Measurements from ENCODE around the gene SPATS2L.

Gene SPATS2L

DNA sequence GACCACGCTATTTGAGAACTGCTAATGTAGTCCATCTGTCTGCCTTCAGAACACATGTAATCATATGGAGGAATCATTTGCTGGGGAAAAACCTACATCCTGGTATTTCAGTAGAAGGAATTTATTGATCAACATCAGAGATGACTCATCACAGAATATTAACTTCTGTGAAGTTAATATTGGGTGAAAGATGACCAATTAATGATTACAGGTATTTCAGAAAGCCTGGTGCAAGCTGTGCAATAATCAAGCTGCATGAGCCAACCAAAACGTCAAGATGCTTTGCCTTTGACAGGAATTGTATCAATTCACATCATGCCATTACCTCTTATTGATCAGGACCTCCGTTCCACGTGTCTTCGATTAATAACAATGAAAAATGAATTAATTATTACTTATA, 9.4 kb upstream of the SPATS2L start:
- DNase-seq = no peak

DNA sequence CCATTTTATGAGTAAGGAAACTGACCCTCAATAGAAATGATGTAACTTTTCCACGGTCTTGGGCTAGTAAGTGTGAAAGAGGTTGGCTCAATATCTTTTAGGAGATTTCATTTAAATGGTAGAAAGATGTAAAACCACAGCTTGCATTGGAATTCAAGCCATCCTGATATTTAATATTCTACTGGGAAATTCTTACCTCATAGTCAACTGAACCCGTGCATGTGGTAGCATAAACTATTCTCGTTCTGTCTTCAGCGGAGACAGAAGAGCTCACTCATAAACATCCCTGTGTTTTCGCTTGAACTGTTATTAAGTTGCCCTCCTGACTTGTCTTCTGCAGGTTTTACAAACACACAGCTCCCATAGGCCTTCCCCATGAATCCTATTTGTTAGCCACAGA, 8.5 kb upstream of the SPATS2L start:
- no peak for DNase-seq

DNA sequence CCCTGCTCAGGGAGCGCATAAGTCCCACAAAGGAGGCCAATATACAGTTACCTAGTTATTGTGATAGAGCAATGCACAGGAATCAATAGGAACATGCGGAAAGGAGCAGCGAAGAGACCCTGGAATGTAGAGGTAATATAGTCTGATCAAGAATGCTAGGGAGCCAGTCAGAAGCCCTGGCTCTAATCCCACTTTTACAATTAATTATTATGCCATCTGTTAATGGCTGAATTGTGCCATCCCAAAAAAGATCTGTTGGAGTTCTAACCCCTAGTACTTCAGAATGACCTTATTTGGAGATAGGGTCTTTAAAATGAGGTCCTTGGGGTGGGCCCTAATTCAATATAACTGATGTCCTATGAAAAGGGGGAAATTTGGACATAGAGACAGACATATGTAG, 7.7 kb upstream of the SPATS2L start:
- no peak for DNase-seq

DNA sequence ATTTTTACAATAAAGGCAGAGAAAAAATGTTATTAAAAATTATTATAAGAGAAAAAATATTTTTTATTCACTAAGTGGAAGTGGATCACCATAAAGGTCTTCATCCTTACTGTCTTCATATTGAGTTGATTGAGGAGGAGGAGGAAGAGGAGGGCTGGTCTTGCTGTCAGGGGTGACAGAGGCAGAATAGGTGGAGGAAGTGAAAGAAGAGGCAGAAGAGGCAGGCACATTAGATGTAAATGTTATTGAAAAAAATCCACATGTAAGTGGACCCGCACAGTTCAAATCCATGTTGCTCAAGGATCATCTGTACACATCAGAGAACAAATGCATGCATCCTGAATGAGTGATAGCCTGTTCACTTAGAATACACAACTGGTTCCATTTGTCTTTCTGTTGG, 6.4 kb upstream of the SPATS2L start:
- no peak for DNase-seq

DNA sequence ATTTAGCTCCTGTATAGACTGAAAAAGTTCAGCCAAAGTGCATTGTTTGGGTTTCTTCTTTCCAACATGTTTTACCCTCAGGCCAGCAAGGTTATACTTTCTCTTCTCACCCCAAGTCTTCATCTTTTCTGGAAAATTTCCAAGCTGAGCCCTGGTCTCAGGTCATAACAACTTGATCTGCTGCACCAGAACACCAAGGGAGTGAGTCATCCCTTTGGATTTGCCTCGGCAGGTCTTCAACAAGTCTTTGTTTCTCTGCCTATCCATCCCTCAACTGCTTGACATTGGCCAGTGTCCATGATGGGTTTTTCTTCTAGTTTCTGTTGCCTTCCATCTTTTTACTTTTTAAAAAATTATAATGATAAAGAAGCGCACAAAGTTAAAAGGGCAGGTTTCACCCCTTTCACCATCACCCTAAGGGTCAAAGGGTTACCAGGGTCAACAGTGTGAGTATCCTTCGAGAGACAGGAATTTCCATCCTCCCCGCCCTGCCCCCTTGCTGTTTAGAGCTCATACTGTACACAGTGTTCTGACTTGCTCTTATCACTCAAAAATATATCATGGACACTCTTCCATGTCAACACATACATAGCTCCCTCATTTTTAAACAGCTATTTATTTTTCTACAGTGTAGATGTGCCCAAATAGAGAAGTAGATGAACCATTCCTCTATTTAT, 5.7 kb upstream of the SPATS2L start:
- no peak for DNase-seq

DNA sequence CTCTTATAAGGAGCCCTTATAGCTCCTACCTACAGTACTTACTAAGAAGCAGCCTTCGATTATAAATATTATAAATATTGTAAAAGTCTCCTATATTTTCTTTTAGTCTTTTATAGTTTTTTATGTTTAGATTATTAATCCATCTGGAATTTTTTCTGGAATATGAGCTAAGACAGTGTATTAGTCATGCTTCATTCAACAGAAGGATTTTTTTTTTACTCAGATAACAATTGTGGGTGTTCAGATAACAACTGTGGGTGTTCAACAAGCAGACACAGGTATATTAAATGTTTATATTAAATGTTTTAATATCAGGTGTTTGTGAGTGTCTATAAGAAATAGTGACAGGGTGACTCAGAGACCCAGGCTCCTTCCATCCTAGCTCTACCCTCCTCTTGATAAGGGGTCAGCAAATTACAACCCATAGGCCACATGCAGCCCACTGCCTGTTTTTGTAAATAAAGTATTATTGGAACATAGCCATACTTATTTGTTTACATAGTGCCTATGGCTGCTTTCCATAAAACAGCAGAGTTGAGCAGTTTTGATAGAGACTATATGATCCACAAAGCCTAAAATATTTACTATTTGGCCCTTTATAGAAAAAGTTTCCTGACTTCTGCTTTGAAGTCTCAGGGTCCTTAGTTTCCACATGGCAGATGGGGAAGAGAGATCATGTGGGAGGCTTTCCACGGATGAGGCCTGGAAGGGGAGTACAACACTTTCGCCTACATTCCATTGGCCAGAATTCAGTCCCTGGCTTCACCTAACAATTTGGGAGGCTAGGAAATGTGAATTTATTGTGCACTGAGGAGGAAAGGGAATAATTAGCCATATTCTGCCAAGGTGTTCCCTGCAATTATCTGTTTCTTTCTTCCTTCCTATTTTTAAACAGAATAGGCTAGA, 4.3 kb upstream of the SPATS2L start:
- no peak for DNase-seq

DNA sequence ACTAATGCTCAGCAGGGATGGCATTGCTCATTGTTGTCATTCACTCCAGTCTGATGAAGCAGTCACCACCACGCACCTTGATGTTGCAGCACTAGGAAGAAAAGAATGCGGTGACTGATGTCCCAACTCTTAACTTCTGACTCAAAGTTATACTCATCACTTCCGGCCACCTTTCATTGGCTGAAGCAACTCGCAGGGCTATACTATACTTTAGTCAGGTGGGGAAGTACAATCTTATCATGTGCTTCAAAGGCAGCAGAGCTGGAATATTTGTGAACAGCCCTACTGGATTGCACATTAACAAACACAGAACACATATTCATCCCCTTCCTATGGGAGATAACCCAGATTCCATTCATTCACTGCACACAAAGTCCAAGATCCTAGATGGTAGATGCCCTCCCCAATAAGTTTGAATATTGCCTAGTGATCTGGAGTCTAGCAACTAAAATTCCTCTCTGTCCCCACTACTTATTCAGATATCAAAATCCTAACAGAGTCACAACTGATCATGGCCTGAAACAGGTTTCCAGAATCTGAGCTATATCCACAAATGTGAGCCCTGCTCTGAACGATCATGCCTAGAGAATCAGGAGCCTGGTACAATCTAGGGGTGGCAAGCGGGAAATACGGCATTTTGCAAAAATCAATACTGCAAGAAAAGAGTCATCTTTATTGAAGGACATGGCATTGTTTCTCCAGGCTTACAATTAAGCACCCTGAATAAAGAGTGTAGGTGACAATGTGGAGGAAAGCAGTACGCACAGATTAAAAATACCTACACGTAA, 3.4 kb upstream of the SPATS2L start:
- DNase-seq = no peak

DNA sequence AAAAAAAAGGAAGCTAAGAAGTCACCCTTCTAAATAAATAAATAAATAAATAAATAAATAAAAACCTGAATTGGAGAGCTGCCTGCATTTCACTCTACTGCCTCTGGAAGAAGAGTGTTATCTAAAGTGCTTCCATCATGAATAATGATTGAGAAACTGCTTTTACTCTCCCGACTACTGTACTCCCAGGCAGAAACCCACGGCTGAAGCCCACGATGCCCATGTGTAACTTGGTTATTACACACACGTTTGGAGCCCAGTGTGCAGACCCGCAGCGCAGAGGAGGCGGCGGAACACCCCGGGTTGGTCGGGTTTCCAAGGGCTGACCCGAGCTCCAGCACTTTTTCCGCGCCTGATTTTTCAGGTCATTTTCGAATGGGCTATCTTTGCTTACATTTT, 697 bp upstream of the SPATS2L start:
- DNase-seq = peak; percentile 17 to 25

DNA sequence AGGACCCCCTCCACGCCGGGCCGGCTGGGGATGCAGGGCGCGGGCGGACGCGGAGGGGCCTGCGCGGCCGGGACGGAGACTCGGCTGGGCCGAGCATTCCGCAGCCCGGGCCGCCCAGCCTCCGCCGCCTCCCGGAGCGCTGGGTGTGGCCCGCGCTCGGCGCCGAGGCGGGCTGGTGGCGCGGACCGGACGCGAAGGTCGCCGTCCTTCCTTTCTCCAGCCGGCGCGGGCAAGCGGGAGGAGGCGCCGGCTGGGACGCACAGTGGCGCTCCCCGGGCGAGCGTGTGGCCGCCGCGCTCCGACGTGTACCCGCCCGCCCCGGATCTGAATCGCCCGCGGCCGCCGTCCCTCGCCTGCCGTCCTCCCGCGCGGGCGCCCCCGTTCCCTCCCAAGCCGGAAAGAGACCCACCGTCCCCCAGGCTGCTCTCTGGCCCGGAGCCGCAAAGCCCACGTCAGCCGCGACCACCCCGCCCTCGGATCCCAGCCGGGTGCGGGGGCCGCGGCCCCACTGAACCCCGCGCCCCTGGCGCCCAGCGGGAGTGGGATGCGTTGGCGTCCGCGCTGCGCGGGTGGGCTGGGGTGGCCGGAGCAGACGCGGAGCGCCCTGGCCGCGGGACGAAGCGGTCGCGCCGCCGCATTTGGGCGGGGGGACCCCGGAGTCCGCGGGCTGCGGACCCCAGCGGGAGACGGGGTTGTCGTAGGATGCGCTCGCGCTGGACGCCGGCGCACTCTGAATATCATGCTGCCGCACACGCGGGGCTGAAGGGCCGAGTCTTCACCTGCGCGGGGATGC, 634 bp downstream of the SPATS2L start:
- DNase-seq = peak in 1 of 2 donors; percentile 26

DNA sequence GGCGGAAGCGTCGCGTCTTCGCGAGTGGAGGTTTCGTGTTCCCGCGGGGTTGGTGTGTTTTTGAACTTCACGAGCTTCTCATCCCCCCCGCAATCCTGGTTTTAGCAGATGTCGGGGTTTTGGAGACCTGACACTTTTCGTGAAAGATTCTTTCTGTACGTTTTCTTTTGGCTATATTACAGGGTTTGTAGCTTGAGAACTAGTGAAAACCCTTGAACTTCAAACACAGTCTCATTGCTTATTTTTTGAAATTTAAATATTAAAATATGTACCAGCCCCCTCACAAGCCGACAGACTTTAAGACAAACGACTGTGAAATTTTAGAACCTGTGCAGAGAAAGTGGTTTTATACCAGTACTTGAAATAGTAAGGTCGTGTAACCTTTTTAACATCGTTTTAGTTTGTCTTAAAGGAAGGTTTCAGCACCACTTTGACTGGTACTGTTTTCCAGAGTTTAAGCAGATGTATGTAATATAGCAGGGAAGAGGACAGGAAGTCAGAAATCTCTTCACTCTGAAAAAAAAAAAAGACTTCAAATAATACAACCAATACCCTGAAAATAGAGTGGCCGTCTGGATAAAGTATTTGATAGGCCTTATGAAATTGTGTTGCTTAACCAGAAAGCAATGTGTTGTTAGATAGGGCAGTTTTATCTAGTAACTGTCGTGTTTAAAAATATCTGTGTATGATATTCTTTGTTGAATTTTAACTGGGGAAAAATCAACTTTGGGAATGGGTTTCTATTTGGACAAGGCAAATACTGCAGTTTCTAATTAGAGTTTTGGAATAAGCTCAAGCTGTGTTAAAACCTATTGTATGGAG, 1.4 kb downstream of the SPATS2L start:
- DNase-seq = no peak

DNA sequence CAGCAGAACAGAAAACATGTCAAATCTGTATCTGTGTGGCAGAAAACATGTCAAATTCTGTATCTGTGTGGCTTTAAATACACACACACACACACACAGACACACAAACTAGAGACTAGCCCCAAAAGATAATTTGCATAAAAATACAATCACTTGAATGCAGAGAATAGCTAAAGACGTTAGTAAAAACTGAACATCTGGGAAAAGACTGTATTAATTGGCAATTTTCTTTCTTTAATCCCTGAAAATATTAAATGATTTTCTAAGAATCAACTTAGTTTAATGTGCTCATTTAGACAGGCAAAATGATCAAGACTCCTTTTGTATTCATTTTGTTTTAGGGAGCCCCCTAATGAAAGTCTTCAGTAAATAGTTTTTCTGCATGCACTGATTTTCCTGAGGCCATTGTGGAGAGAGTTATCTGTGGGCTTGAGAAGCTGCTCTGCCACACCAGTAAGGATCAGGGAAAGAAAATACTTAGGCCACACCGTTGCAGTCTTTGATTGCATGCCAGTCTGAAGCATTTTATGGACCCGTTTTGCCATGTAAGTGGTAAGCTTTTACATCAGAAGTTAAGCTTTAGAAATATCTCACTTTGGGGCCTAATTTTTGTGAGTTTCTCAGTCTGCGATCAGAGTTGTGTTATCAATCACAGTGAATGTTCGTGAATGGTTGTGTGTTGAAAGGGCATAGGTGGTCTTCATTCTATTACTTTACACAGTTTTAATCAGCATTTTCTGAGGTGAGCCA, 2.2 kb downstream of the SPATS2L start:
- DNase-seq = no peak

DNA sequence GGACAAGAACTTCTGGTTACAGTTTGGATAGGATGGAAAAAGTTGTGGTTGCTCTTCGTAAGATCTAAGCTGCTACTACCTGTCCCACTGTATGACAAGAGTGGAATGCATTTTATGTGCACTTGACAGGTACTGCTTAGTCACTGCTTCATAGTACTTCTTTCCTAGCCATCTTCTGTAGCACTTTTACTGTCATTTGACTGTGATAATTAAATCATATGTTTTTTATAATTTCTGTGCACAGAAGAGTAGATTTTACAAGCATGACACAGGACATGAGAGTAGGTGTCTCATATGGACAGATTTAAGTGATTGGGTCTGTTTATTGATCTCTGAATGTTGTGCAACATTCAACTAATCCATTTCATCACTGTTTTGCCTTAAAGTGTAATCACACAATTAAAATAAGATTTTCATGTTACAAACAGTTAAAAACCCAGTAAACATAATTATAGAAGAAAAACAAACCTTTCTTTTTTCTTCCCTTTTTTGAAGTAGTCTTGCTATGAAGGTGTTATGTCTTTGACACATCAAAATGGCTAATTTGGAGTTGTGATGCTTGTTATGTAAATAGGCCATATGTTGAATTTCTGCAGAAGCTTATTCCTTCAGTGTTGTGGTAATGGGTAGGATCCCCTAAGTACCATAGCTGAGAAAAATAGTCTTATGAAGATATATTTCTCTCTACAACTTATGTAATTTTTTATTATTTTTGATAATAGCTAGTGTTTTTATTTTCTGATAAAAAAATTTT, 3.0 kb downstream of the SPATS2L start:
- DNase-seq = no peak

DNA sequence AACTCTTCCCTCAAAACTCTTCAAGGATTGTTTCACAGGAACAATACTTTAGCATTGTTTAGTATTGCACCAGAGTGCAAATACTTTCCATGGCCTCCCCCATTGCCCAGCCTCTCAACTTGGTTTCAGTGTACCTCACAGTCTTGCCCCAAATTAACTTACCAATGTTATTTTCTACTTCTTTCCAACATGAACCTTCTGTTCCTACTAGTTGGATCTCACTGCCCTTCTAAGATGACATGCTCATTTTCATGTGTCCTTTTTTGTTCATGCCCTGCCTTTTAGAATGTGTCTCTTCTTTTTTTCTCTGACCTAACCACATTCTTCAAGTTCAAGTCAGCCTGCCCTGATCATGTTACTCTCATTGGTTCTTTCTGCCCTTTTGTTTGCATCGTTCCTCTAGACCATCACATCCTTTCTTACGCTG, 4.1 kb downstream of the SPATS2L start:
- DNase-seq = no peak

DNA sequence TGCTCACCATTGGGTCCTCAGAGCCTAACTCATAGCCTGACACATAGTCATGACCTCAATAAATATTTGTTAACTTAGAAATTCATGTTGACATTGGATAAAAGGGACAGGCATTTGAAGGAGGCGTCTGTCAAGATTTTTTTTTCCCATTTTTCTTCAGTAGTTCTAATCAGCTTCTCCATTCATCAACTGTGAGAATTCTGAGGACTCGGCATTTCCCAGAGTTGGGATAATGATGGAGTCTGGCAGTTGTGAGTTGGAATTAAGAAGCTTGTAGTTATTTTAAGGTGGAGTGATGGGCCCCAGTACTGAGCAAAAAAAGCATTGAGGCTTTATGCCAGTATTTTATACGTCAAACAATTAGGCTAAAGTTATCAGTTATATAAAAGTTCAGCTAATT, 4.6 kb downstream of the SPATS2L start:
- no peak for DNase-seq

DNA sequence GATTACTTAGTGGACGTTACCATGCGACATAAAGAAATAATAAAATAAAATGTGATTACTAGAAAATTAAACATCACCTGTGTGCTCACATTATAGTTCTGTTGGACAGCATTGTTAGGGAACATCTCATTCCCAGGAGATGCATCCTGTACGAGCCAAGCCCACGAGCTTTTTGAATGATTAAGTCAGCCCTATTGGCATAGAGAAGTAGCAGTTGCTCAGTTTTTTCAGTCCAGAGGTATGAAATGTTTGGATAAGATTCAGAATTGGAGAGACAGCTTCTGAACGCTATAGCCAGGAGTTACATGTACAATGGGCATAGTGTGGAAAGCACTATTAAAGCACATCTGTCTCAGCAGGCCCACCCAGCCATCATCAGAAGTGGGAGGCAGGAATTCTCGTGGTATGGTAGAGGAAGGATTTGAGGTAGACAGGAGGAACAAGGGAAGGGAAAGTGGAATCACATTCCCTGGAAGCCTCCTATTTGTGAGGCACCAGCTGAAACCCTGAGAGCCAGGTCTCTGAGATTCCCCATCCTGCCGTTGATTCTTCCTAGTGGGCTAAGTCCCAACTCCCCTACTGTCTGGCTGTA, 8.6 kb downstream of the SPATS2L start:
- no peak for DNase-seq

DNA sequence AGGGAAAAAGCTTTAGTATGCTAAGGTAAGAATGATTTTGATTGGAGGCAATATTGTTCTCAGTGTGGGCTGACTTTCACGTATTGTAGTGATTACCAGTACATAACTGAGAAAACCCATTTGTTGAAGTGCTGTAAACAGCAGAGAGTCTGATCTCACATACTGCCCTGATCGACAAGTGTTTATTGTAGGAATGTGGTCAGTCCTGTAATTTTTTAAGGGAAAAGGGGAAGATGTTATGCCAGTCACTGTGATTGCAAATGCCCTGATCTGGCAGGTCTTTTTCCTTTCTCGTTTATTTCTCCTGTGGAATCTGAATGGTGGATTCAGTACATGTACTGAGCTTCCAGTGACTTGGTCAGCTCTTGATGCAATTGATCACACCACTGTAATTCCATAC, 11.5 kb downstream of the SPATS2L start:
- no peak for DNase-seq

DNA sequence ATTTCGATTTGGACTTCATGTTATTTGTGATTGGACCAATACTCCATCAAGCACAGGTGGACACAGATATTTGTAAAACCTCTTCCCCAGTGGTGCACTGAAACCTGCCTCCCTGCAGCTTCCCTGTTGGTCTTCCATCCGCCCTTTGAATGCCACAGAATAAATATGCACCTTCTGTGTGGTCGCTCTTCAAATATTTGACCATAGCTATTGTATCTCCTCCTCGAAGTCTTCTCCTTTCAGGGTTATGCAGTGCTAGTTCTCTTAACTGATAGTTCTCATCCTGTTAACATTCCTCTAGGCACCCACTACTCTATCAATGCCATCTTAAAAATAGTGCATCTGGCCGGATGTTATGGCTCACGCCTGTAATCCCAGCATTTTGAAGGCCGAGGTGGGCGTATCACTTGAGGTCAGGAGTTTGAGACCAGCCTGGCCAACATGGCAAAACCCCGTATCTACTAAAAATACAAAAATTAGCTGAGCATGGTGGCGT, 12.5 kb downstream of the SPATS2L start:
- no peak for DNase-seq

DNA sequence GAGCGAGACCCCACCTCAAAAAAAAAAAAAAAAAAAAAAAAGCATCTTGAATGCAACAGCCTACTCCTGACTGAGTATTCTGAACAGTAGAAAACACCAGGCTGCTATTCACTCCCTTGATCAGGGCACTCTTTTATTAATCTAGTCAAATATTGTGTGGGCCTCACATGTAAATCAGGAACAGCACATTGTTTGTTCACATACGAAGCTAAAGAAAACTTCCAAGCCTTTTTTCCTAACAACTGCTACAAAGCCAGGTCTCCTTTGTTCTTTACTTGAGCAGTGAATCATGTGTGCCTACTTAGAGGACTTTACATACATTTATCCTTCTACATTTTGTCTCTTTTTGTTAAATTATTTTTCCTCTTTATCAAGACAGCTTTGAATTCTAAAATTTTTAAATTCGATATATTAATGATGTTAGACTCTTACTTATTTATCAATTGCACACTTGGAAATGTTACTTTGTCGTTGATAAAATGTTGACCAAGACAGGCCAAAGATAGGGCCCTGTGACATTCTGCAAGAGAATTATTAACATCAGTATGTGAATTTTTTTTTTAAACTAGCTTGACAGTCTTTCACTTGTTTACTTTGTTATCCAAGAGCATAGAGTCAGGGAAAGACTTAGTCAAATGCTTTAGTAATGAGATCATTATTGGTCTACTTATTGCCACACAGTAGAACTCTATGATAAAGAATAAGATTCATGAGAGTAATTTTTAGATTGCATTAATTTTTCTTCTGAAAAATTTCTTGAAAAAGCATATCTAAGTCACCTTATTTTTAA, 13.2 kb downstream of the SPATS2L start:
- no peak for DNase-seq

DNA sequence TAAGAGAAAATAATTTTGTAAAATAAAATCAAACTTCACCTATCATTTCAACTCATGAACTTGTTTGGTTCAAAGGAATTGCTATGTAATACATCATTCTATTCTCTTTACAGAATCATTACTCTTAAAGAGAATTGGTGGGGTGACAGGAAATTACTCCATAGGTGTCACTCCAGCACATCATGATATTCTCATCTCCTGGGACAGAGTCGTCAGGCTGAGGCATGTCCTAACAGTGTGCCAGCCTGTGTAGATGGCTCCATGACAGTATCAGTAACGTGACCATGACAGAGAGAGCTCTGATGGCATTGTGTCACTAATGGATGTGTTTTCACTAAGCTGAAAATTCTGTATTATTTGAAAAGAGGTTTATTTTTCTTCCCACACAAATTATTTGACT, 13.9 kb downstream of the SPATS2L start:
- no peak for DNase-seq
